IMR-90 (cell line): ENCODE data around the gene ARHGAP15. TPM values are rescaled to one million over a fixed set of nuclear protein-coding genes. Genes with fewer than 3 reads are reported as not detected.

ENCODE experiments used
- ATAC-seq: fragments of 200-7000 bp; cut with Tn5 transposase; 2 replicates; pipeline ENCODE4 v1.9.1; 2020; ENCODE audit warnings: low read depth, mild to moderate bottlenecking, moderate library complexity
- BruUV-seq: library from RNA; stranded (reverse); fragments of 400-500 nt; replicated peaks from 2 replicates; lab custom pipeline; 2021; lab: Mats Ljungman, UMichigan
- CTCF ChIA-PET: fragments of 300-600 bp; formaldehyde crosslinking; extraction: SDS; loops from one replicate; lab custom pipeline; 2021; ENCODE audit warnings: antibody characterized with exemption; lab: Yijun Ruan, JAX
- POLR2A ChIA-PET: fragments of 300-600 bp; sonication (Branson Sonifier 250); formaldehyde crosslinking; loops from one replicate; lab custom pipeline; 2022; ENCODE audit warnings: antibody characterized with exemption; ENCODE audit not compliant: unreplicated experiment; lab: Charles Lee
- DNase-seq: peaks from one replicate; pipeline ENCODE4 v3.0.0; 2013
- H2AFZ ChIP-seq: replicated peaks from 2 replicates; pipeline ENCODE3; 2013; ENCODE audit warnings: low read length, mild to moderate bottlenecking; ENCODE audit not compliant: poor library complexity
- H2AK5ac ChIP-seq: 2 replicates; pipeline ENCODE4 v1.6.1; 2013; ENCODE audit warnings: low read depth, low read length, inconsistent platforms
- H2AK9ac ChIP-seq: replicated peaks from 2 replicates; pipeline ENCODE3; 2013; ENCODE audit warnings: mild to moderate bottlenecking, low read depth, low read length, moderate library complexity; ENCODE audit not compliant: poor library complexity
- H2BK120ac ChIP-seq: 2 replicates; pipeline ENCODE4 v1.6.1; 2013; ENCODE audit warnings: low read depth, low read length, inconsistent platforms
- H2BK15ac ChIP-seq: 3 replicates; pipeline ENCODE4 v1.6.1; 2013; ENCODE audit warnings: low read depth, low read length, inconsistent platforms
- H2BK20ac ChIP-seq: 2 replicates; pipeline ENCODE4 v1.6.1; 2013; ENCODE audit warnings: low read depth, mild to moderate bottlenecking, inconsistent platforms, low read length, moderate library complexity
- H2BK5ac ChIP-seq: 2 replicates; pipeline ENCODE4 v1.6.1; 2013; ENCODE audit warnings: mild to moderate bottlenecking, low read depth, low read length, inconsistent platforms; ENCODE audit not compliant: poor library complexity, severe bottlenecking
- H3K14ac ChIP-seq: replicated peaks from 2 replicates; pipeline ENCODE4 v1.6.1; 2013; ENCODE audit warnings: low read depth, low read length, inconsistent platforms
- H3K18ac ChIP-seq: 2 replicates; pipeline ENCODE4 v1.6.1; 2013; ENCODE audit warnings: low read depth, low read length, control low read depth
- H3K23ac ChIP-seq: 2 replicates; pipeline ENCODE4 v1.6.1; 2013; ENCODE audit warnings: low read depth, low read length, inconsistent platforms
- H3K27ac ChIP-seq: 2 replicates; pipeline ENCODE4 v1.5.1; 2013; ENCODE audit warnings: mild to moderate bottlenecking, control low read depth, low read length; ENCODE audit not compliant: insufficient read depth
- H3K27me3 ChIP-seq: 2 replicates; pipeline ENCODE4 v1.6.1; 2013; ENCODE audit warnings: low read length; ENCODE audit not compliant: control insufficient read depth, insufficient read depth
- H3K36me3 ChIP-seq: 2 replicates; pipeline ENCODE4 v1.6.1; 2013; ENCODE audit warnings: low read length, mixed read lengths; ENCODE audit not compliant: control insufficient read depth, insufficient read depth
- H3K4ac ChIP-seq: 2 replicates; pipeline ENCODE4 v1.6.1; 2013; ENCODE audit warnings: low read depth, low read length, inconsistent platforms
- H3K4me1 ChIP-seq: 2 replicates; pipeline ENCODE4 v1.6.1; 2013; ENCODE audit warnings: low read length, mixed read lengths; ENCODE audit not compliant: control insufficient read depth, insufficient read depth
- H3K4me2 ChIP-seq: 2 replicates; pipeline ENCODE4 v1.6.1; 2013; ENCODE audit warnings: low read depth, mild to moderate bottlenecking, control low read depth, low read length, moderate library complexity
- H3K4me3 ChIP-seq: 2 replicates; pipeline ENCODE4 v1.5.1; 2013; ENCODE audit warnings: low read depth, mild to moderate bottlenecking, control low read depth, low read length, moderate library complexity; ENCODE audit not compliant: insufficient read depth
- H3K56ac ChIP-seq: 2 replicates; pipeline ENCODE4 v1.6.1; 2013; ENCODE audit warnings: low read length, inconsistent platforms; ENCODE audit not compliant: insufficient read depth; ENCODE audit errors: extremely low read depth
- H3K79me1 ChIP-seq, 2 experiments: 2 replicates each; pipeline ENCODE4 v1.6.1; 2013; ENCODE audit warnings: low read length in 2 of 2, inconsistent platforms in 1 of 2, low read depth in 1 of 2
- H3K9ac ChIP-seq: 2 replicates; pipeline ENCODE4 v1.6.1; 2013; ENCODE audit warnings: low read depth, low read length, control low read depth
- H3K9me1 ChIP-seq: 2 replicates; pipeline ENCODE4 v1.6.1; 2013; ENCODE audit warnings: low read length, inconsistent platforms; ENCODE audit not compliant: insufficient read depth
- H3K9me3 ChIP-seq: 2 replicates; pipeline ENCODE4 v1.6.1; 2013; ENCODE audit warnings: low read length; ENCODE audit not compliant: control insufficient read depth, insufficient read depth
- H4K20me1 ChIP-seq: 2 replicates; pipeline ENCODE4 v1.6.1; 2013; ENCODE audit warnings: low read length, inconsistent platforms; ENCODE audit not compliant: insufficient read depth
- H4K5ac ChIP-seq: 2 replicates; pipeline ENCODE4 v1.6.1; 2013; ENCODE audit warnings: mild to moderate bottlenecking, low read depth, low read length, control low read depth
- H4K8ac ChIP-seq, 2 experiments: 2 replicates each; pipeline ENCODE4 v1.6.1; 2013; ENCODE audit warnings: low read depth in 2 of 2, low read length in 2 of 2, control low read depth in 1 of 2, inconsistent platforms in 1 of 2
- H4K91ac ChIP-seq: 2 replicates; pipeline ENCODE4 v1.6.1; 2013; ENCODE audit warnings: low read depth, low read length, inconsistent platforms; ENCODE audit not compliant: insufficient read depth
- CEBPB ChIP-seq: IDR thresholded peaks from 2 replicates; pipeline ENCODE4 v1.6.1; 2012; ENCODE audit warnings: low read depth, low read length, improper control_type of control experiment
- ELK1 ChIP-seq: fragments of 150-350 bp; IDR thresholded peaks from 2 replicates; pipeline ENCODE4 v1.6.1; 2016; ENCODE audit warnings: low read depth, mild to moderate bottlenecking, low read length, moderate library complexity, borderline replicate concordance
- MAFK ChIP-seq: IDR thresholded peaks from 2 replicates; pipeline ENCODE4 v1.6.1; 2012; ENCODE audit warnings: low read depth, low read length, improper control_type of control experiment
- MAZ ChIP-seq: IDR thresholded peaks from 2 replicates; pipeline ENCODE4 v1.6.1; 2012; ENCODE audit warnings: low read depth, mild to moderate bottlenecking, low read length, improper control_type of control experiment, moderate library complexity, borderline replicate concordance
- RFX5 ChIP-seq: IDR thresholded peaks from 2 replicates; pipeline ENCODE4 v1.8.0; 2012; ENCODE audit warnings: low read depth, mild to moderate bottlenecking, low read length, moderate library complexity
- WGBS, 2 experiments: methylation state at CpG; one replicate each; pipeline versions ENCODE4 v1.1.5 to v1.1.7; 2013; ENCODE audit warnings: missing lambda C conversion rate in 2 of 2; ENCODE audit not compliant: insufficient read length in 1 of 2; ENCODE audit errors: extremely low coverage in 2 of 2; 5-methylcytosine and 5-hydroxymethylcytosine counted together
- dilution Hi-C: fragments of 300-500 bp; cut with HindIII; formaldehyde crosslinking; loops from one replicate; pipeline ENCODE4 v1.14.3; 2018; ENCODE audit warnings: low sequenced_read_pairs; ENCODE audit not compliant: unreplicated experiment
- in situ Hi-C: fragments of 300-500 bp; cut with MboI; formaldehyde crosslinking; loops from 3 replicates; pipeline ENCODE4 v1.14.3; 2019; ENCODE audit warnings: low sequenced_read_pairs, inconsistent platforms, mixed read lengths
- intact Hi-C: fragments of 100-400 bp; cut with micrococcal nuclease; formaldehyde crosslinking; loops from 2 replicates; pipeline ENCODE4 v1.10.0; 2022
- polyA plus RNA-seq, 3 experiments: library from polyadenylated mRNA; depleted of rRNA; stranded (reverse); fragments of >200 nt; gene quantifications; 2 replicates each; pipeline ENCODE4 v1.2.3, GENCODE V29; 2012; ENCODE audit warnings: low replicate concordance in 1 of 3
- total RNA-seq: library from RNA; depleted of rRNA; stranded (reverse); fragments of >200 nt; gene quantifications from 2 replicates; pipeline ENCODE4 v1.2.3, GENCODE V29; 2012

Gene ARHGAP15
- total and polyA plus RNA-seq, 2 of the 4 experiments (the other 2 are of a cell fraction): not detected

- CTCF ChIA-PET: interaction anchor here (0.6 to 1.0 kb wide), 3 partner anchors 15 to 980 kb away, joined by 3 to 5 read pairs (median 3); no protein-coding TSS in a partner anchor
- dilution Hi-C loops (no loop called here), in situ Hi-C loops (no loop called here)
Measured at GRCh38 chr2:143160732-143161707, 31.8 kb downstream of the ARHGAP15 start.

More at GRCh38 chr2:143160732-143161707, 31.8 kb downstream of the ARHGAP15 start:
- H2BK20ac ChIP-seq: no peak overlapping the region
- DNase-seq (no peak), ATAC-seq (no peak)
- H2BK15ac ChIP-seq: no peak overlapping the region
- POLR2A ChIA-PET: interaction anchor here (0.6 kb wide), 1 partner anchor 70 kb away, joined by 12 read pairs; no protein-coding TSS in a partner anchor
- intact Hi-C loops: no loop called here
- H2BK120ac ChIP-seq: no peak overlapping the region
- H3K4ac ChIP-seq: no peak overlapping the region
- no peak overlapping the region for H2AFZ ChIP-seq
- no peak overlapping the region for H3K4me3 ChIP-seq
- TF ChIP-seq RFX5: no peak
- peak; percentile 44 for TF ChIP-seq MAFK
- no peak for TF ChIP-seq ELK1
- TF ChIP-seq CEBPB: no peak
- TF ChIP-seq MAZ: no peak
- BruUV-seq: no TSS peak
- no peak overlapping the region for H3K14ac ChIP-seq
- H3K27ac ChIP-seq: no peak overlapping the region
- no peaks in the 10 kb centered on the region for H3K36me3 ChIP-seq
- no peak overlapping the region for H3K56ac ChIP-seq
- H3K18ac ChIP-seq: no peak overlapping the region
- no peak overlapping the region for H2AK9ac ChIP-seq
- H3K9ac ChIP-seq: no peak overlapping the region
- no peaks in the 10 kb centered on the region for H4K20me1 ChIP-seq
- no peak overlapping the region for H4K5ac ChIP-seq
- no peaks in the 10 kb centered on the region for H3K79me1 ChIP-seq
- no peak overlapping the region for H2AK5ac ChIP-seq
- H4K8ac ChIP-seq: no peak overlapping the region
- no CpG with 5 or more reads among the region's 8 CpGs for WGBS, 2 experiments
- no peak overlapping the region for H3K23ac ChIP-seq
- no peak overlapping the region for H4K91ac ChIP-seq
- no peaks in the 10 kb centered on the region for H3K4me1 ChIP-seq
- no peak overlapping the region for H2BK5ac ChIP-seq
- no peaks in the 10 kb centered on the region for H3K9me3 ChIP-seq
- peaks cover 17% of the 10 kb centered on the region for H3K27me3 ChIP-seq
- H3K4me2 ChIP-seq: no peak overlapping the region
- H3K9me1 ChIP-seq: no peaks in the 10 kb centered on the region
